Brain pericyte (primary cell): ENCODE results near the gene PSMB5.

Experiments used
- DNase-seq: peaks from one replicate; pipeline ENCODE4 v3.0.0-alpha.2; 2012; ENCODE audit warnings: low read depth, low spot score

Gene PSMB5

DNA sequence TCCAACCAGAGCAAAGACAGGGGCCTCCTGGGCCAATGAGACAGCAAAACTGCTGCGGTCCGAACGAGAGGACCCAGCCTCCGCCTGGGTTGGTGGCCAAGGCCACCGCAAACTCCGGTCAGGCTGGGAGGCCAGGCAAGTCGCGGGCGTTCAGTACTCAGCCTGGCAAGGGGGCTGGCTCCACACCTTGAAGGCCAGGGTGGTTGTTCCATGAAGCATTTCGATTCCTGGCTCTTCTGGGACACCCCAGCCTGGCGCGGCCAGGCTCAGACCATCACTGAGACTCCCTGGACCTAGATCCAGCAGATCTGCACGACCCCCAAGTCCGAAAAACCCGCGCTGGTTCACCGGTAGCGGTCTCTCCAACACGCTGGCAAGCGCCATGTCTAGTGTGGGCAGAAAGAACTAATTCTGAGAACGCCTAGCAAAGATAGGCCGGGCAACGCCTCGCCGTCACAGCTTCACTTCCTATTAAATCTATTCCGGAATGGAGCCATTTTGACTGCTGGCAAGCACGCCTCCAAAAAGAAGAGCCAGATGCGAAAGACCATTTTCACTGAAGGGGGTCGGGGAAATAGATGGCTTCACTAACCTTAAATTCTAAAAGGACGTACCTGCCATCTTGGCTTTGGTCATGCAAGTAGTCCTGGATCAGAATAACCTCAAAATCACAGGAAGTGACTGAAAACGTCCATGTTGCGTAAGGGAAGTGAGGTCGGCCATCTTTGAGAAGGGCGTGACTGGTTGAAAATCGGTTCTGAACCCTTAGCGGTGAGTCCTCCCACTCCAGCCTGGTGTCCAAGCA, at the start of gene PSMB5:
Gene PSMB5, minus strand, starts transcription at position 403 of the 805 bp plus-strand sequence. Its CDS starts 19 bp downstream, at position 384.
- DNase-seq = peak; percentile 91

DNA sequence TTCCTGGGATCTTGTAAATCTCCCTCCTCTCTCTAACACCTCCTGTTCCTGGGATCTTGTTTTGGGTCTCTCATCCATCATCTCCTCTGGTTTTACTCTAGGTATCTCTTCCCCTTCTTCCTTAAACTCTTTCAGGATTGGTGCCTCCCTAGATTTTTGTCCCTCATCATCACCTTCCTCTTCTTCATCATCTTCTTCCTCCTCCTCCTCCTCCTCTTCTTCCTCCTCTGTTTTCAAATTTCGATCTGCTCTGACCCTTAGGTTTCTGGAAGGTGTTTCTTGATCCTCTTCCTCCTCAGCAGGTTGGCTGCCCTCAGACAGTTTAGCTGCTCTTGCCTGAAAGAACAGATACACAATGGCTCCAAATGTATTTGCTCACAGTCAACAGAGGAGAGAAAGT, 45.8 kb upstream of the PSMB5 start:
- no peak for DNase-seq

DNA sequence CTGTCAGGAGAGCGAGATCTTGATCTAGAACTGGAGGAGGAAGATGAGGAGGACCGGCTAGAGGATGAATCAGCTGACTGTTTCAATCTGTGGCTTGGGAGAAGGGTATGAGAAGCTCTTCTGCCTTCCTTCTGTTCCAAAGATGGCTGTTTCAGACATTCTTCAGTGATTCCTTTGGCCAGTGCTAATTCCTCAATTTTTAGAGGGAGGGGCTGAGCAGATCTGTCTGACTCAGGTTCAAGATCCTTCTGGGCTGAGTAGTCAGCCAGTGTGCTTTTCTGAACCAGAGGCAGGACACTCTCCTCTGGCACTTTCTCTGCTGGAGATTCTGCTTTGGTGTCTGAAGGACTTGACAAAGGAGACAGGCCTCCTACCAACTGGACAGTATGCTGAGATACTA, 45.0 kb upstream of the PSMB5 start:
- DNase-seq = no peak

DNA sequence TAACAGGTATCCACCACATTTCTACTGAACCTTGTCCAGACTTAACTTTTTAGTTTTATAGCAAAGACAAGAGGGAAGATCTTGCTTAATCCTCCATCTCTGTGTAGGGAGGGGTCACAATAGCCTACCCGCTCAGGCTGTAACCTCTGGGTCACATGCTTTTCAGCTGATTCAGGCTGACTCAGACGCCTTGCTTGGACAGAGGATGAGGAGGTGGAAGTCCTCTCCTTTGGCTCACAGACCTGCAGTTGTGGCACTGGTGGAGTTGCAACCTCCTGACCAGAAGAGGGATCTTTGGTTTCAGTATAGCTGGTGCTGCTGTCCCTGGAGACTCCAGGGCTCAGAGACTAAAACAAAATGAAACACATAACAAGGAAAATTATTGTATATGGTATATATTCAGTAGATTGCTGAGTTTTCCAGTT, 44.0 kb upstream of the PSMB5 start:
- peak; percentile 74 for DNase-seq

DNA sequence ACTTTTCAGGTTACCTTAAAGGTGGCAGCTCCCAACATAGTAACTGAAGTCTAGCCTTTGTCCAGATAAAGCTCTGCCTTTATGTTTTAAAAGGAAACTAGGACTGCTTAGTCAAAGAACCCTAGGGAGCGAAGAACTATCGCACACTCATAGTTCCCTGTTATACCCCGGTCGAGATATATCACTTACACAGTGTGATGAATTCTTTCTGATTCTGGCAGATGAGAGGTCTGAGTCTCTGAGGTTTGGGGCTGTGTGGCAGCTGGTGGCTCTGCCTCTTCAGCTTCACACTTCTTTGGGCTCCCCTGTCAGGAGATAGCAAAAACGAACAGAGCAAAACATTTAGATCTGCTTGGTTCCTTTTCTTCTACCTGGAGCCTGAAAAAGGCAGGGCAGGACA, 43.3 kb upstream of the PSMB5 start:
- no peak for DNase-seq

DNA sequence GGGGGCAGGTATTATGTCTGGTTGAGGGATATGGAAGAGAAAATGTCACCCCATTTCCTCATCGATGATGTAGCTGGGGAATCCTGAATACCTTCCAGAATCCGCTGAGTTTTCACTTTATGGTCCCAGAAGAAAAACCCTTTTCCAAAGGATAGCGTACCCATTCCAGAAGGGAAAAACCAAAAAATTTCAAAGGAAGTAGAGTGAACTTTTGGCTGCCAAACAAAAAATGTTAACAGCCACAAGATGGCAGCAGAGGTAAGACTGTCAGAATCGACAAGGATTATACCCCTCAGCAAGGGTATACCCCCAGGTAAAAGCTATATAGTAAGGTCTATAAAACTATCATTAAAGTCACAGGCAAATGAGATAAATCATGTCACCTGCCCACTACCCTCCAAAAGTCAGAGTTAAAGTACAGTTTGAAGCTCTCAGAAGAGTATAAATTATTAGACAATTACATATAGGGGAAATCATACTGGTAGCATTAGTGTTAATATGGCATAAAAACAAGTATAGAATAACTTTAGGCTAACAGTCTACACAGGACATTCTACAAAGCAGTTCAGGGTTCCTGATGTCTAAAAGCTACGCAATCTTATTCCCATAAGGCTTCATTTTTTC, 42.2 kb upstream of the PSMB5 start:
- no peak for DNase-seq

DNA sequence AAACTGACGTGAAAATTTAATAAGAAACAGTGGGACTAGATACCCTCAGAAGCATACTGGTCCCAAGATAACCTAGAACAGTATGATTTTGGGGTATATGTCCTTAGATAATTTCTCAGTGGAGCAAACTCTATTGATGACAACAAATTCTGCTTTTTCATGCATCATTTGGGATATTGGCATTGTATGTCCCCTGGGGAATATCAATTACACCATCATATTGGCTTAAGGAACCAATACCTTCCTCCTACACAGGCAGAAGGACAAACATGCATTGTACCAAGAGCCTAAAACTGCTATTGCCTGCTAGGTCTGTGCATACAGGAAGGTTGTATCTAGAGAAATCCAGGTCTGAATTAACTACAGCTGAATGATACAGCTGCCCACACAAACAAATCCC, 40.2 kb upstream of the PSMB5 start:
- DNase-seq = no peak

DNA sequence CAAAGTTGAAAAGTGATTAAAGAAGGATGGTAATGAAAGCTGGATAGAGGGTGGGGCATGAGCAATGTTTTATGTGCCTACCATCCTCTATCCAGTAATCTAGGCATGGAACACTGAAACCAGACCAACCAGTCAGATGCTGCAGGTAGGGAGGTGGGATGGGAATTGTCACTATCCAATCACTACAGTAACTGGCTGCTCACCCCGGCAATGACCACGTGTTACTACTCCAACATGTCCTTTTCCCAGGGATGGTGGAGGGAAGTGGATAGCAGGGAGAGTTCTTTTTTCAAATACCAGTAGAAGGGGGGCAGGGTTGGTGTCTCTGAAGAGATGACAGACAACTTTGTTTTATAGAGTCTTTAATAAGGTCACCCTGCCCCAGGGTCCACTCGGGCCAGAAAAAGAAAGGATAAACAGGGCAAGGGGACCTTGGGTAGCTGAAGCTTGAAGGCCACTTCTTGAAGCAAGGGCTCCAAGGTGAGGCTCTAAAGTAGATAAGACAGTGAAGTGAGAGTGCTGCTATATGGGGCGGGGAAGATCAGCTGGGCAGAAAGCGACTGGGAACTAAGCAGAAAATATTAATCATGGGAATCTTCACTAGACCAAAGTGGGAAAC, 37.3 kb upstream of the PSMB5 start:
- DNase-seq = no peak

DNA sequence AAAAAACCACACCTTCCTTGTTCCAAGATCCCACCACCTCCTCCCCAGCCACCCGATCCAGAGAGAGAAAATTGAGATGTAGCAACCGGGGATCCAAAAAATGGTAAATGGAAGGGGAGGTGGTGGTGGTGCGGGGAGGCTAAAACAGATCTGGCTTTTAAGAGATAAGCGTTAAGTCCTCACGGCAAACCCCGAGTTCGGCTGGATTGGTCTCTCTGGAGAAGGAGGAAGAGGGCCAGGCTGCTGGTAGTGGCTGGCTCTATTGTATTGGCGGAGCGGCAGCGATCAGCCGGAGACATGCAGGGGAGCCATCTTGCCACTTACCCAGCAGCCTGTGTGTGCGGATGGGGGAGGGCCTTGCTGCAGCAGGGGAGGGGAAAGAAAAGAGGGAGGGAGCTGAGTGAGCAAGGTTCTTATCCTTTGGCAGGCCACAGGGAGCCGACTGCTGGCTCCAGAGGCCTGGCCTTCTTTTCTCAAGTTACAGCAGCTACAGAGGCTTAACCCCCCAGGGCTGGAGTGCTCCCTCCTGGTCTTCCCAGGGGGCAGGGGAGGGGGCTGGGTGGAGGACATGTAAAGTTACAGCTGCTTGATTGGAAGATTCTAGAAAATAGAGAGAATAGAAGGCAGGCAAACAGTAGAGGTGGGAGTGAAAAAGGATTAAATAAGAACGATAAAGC, 36.7 kb upstream of the PSMB5 start:
- DNase-seq = peak; percentile 77

DNA sequence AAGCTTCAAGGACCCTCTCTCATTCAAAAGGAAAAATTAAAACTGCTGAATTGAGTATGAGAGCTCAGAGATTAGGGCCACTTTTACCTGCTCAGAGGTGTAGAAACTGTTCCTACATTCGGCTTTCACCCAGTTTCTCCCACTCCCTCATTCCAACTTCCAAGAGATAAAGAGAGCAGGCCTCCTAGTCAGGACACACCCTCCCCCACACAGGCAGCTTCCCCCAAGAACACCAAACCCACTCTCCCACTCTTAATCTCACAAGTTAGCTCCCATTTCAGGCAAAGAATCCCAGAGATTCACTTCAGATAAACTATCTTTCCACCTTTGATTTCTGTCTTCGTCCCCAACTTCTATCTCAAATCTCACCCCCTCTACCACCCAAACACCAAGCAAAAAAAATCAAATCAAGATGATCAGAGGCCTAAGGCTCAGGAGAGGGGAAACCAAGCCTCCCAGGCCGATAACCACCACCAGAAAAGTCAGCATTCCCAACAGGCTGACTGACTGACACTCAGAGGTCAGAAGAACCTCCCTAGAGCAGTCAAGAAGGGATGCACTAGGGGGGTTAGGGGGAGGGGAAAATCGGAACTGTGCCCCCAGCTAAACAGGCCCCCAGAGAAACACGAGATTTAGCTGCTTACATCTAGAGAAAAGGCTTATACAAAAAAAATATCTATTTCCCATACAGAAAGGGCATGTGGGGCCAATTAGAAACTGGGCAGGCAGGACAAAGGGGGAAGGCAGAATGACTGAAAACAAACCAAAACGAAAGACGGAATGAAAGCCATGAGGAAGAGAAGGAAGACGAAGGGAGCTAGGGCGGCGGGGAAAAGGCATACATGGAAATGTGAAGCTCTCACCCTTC, 35.8 kb upstream of the PSMB5 start:
- no peak for DNase-seq

DNA sequence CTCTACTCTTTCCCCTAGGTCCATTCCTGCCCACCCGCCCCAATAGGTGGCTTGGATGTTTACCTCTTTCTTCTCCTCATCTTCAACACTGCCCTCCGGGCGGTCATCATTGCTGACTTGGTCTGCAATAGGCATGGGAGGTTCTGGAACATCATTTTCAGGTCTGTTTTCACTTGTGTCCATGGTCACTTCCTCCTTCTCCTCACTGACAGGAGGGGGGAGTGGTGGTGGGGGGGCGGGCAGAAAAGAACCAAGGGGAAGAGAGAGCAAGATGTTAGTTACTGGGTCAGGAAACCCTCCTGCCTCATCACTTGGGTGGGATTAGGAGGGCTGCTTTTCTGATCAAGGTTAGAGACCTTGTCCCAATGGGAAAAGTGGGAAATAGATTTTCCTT, 34.7 kb upstream of the PSMB5 start:
- no peak for DNase-seq

DNA sequence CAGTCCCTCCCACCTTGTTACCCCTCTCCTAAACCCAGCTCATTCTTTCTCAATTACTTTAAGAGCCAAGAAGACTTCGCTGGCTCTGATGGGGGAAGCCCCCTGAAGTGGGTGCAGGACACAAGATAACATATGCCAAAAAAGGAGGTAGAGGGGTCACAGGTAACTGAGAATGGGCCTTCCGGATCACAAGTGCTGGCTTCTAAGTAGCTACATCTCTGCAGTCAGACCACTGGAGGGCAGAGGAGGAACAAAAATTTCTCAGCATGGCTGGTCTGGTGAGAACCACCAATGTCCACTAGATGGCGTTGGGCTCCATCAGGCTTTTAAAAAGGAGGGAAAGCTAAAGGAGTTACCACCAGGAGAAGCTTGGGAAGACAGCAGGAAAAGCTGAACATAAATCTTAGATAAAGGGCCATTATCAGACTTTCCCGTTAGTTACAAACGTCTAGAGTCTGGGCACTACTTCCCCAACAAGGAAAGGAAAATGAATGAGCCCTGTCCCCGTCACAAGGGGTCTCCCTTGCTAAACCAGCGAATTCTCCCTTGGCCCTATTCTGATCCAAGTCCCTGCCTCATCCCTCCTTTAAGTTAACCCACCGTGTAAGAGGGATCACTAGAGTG, 34.2 kb upstream of the PSMB5 start:
- peak; percentile 85 for DNase-seq

DNA sequence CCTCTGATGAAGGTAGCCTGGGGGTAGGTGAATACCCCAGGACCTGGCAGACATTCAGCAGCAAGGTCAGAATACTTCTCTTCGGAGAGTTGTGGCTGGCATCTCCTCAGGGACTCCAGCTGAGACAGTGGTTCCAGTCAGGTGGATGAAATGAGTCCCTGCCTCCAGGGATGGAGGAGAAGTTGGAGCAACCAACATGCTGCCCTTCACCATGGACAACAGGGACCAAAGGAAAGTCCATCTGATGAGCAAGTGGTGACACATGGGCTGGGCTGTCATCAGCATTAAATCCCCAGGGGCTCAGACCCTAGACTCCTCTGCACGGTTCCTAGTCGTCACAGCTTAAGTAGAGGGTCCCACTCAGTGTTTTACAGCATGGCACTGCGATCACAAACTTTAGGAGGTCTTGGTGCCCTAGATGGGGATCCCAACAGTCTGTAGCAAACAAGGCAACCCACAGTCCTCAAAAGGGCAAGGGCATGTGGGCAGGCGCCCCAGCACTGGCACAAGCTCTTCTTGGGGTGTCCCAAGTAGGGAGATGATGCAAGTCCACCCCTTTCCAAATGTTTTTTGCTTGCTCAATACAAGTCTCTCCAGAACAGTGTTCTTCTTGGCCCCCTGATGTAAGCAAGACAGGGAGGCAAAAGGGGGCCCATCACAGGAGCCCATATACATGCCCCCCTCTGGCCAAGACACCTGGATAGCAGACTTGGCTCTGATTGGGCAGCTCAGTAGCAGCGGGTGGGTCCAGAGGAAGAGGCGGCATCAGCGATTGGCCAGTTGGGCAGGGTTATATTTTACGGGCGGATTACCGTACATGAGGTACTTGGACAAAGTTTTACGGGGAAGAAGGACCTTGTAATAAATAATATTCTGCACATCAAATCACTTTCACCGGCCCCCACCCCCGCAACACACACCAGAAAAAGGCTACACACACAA, 33.4 kb upstream of the PSMB5 start:
- DNase-seq = no peak

DNA sequence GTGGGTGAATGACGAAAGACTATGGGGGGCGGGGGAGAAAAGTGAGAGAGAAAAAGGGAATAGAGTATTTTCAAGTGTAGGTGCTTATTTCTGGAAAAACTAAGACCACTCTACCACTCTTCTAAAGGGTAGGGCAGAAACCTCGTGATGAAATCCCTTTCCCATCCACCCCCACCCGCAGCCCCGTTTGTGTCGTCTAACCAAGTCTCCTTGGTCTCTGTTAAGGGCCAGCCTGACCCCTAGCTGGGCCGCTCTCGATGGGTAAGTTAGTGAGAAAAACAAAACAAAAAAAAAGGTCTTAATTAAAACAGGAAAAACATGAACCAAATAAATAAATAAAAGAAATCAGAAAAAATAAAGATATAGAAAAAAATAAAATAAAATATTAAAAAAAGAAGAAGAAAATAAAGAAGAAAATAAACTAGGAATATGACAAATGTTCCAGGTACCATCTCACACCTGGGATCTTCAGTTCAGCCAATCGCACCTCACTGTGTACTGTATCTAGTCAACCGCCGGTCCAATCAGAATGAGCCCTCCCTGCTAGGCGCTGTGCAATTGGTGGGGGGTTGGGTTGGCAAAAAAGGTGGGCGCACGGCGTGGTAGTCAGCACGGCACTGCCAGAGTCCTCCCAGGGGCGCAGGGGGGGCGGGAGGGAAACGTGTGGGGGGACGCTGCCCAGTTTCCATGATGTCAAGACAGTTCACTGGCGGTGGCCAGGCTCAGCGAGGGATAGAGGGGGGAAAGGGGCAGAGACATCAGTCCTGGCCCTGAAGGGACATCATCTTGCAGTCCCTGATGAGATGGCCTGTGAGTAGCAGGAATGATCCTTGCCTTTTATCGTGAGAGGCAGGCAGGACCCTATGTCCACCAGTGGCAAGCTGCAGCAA, 32.4 kb upstream of the PSMB5 start:
- no peak for DNase-seq

DNA sequence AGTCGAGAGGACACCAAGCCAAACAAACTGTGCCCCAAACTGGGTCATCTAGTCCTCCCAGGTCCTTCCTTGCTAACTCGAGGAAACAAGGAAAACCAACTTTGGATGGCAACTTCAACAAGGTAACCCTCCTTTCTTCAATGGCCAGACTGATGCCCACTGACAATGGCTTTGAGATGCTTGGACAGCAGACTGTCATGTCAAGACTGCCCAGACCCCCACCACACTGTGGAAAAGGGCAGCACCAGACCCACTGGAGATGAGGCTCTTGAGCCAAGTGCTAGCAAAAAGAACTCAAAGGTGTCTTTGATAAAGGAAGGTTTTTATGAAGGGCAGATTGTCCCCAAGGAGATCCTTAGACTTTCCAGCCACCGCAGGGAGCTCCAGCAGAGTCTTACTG, 31.7 kb upstream of the PSMB5 start:
- no peak for DNase-seq

DNA sequence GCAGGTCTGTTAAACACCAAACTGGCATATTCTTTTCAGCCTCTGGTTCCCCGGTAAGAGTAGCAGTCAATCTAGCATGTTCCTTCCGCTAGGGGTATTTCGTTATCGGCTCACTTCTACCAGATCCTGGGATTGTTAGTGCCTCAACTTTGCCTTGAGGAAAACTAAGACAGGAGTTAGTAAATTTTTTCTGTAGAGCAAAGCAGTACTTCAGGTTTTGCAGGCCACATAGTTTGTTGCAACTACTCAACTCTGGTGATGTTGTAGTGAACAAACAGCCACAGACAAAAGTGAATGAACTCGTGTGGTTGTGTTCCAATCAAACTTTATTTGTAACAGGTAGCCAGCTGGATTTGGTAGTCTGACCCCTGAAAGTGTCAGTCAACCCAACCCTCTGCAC, 28.9 kb upstream of the PSMB5 start:
- no peak for DNase-seq

DNA sequence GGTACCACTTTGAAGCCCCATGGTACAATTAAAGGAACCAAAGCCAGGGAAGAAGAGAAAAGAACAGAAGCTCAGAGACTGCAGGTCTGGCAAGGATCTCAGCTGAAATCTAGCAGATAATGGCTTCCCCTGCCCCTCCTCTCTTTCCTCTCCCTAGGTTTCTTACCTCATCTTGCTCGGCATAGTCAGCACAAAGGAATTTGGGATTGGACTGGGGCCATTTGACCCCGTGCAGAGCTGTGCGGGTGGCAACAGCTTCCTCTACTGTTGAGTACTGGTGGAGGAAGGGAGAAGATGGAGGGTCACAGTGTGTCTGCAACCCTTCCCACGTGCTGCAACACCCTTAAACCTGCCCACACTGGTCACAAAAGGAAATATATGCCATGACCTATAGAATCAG, 27.3 kb upstream of the PSMB5 start:
- peak; percentile 86 for DNase-seq

DNA sequence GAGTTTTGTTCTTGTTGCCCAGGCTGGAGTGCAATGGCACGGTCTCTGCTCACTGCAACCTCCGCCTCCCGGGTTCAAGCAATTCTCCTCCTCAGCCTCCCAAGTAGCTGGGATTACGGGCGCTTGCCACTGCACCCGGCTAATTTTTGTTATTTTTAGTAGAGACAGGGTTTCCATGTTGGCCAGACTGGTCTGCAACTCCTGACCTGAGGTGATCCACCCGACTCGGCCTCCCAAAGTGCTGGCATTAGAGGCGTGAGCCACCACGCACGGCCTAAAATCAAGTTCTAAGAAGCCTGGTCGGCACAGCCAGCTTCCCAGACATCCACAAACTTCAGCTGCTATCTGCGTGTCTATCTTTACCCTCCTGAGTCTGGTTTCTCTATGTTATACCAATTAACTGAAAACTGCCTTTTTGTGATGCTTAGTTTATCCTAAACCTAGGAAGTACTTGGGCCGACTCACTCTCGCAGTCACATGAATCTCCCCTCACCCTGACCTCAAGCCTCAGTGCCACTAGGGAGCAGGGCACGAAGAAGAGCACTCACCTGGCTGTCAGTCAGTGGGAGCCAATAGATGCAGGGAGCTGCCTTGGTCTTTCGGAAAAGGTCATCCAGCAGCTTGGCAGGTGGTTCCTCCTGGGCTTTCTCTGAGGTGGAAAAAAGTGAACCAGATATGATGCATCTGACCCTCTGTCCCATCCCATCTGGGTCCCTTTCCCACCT, 26.0 kb upstream of the PSMB5 start:
- DNase-seq = no peak
